Stimulated activated naive B cell treated with anti-CD40 and anti-IgM and Interleukin-4, amounts not matched to agents 10 μg/mL and 1 μg/mL and 100 μg/mL, for 72 hours (primary cell): ENCODE results near the gene AK5.
A peak's percentile ranks its signal among the peaks of the same experiment; 100 is the strongest.

ENCODE experiments used
- ATAC-seq, 2 donors: fragments of 150-1000 bp; cut with Tn5 transposase; replicated peaks; 2 replicates each; pipeline ENCODE4 v1.10.0; 2021; ENCODE audit warnings: moderate library complexity in 1 of 2
- DNase-seq: peaks from one replicate; pipeline ENCODE4 v3.0.0; 2021
- H3K27ac Mint-ChIP-seq: one replicate; pipeline ENCODE4 v1.8.0; 2022; ENCODE audit warnings: mild to moderate bottlenecking, mixed read lengths
- H3K27me3 Mint-ChIP-seq, 2 donors: one replicate each; pipeline ENCODE4 v1.8.0; 2022; ENCODE audit warnings: mixed read lengths in 2 of 2
- H3K36me3 Mint-ChIP-seq, 2 donors: one replicate each; pipeline ENCODE4 v1.8.0; 2022; ENCODE audit warnings: mixed read lengths in 2 of 2, mild to moderate bottlenecking in 1 of 2
- H3K4me1 Mint-ChIP-seq, 2 donors: one replicate each; pipeline ENCODE4 v1.8.0; 2022; ENCODE audit warnings: mixed read lengths in 2 of 2, mild to moderate bottlenecking in 1 of 2
- H3K4me3 Mint-ChIP-seq, 2 donors: one replicate each; pipeline ENCODE4 v1.8.0; 2022; ENCODE audit warnings: mild to moderate bottlenecking in 2 of 2, mixed read lengths in 2 of 2, moderate library complexity in 1 of 2
- H3K9me3 Mint-ChIP-seq, 2 donors: one replicate each; pipeline ENCODE4 v1.8.0; 2022; ENCODE audit warnings: mixed read lengths in 2 of 2, mild to moderate bottlenecking in 1 of 2

The AK5 gene

DNA sequence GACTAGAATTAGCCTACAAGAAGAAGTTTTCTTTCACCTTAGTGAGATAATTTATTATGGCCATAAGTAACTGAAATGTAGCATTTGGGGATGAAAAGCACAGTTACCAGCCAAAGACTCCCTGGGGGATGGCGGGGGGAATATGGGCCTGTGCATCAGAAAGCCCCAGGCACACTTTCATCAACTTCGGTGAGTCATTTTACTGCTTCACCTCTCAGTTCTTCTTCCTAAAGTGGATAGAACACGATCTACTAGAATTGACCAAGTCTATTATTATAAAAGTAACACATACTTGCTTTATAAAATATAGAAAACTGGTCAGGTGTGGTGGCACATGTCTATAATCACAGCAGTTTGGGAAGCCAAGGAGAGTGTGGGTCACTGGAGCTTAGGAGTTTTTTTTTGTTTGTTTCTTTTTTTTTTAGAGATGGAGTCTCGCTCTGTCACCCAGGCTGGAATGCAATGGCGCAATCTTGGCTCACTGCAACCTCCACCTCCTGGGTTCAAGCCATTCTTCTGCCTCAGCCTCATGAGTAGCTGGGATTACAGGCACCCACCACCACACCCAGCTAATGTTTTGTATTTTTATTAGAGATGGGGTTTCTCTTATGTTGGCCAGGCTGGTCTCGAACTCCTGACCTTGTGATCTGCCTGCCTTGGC is 258.8 kb downstream of the AK5 start:
- peaks cover 0 to 2% of the 10 kb centered on the region in 2 donors for H3K9me3 Mint-ChIP-seq
- H3K27ac Mint-ChIP-seq = peak overlapping the region; percentile 96
- peaks cover 24 to 36% of the 10 kb centered on the region in 2 donors for H3K4me1 Mint-ChIP-seq
- ATAC-seq (peak; percentile 88), DNase-seq (peak; percentile 56)
- H3K36me3 Mint-ChIP-seq = no peaks in the 10 kb centered on the region
- no peaks in the 10 kb centered on the region for H3K27me3 Mint-ChIP-seq
- peak overlapping the region; percentile 41 to 68 for H3K4me3 Mint-ChIP-seq

GRCh38 chr1:77541162-77541545 is 259.3 kb downstream of the AK5 start:
- no peaks in the 10 kb centered on the region for H3K36me3 Mint-ChIP-seq
- peaks cover 28 to 36% of the 10 kb centered on the region in 2 donors for H3K4me1 Mint-ChIP-seq
- peak; percentile 45 for DNase-seq
- peak; percentile 76 to 78 for ATAC-seq
- H3K27me3 Mint-ChIP-seq = no peaks in the 10 kb centered on the region
- H3K9me3 Mint-ChIP-seq = peaks cover 0 to 2% of the 10 kb centered on the region in 2 donors
- H3K27ac Mint-ChIP-seq = peak overlapping the region; percentile 96
- H3K4me3 Mint-ChIP-seq = peak overlapping the region; percentile 26 to 68

- Mint-ChIP-seq H3K9me3 (peaks cover 0 to 2% of the 10 kb centered on the region in 2 donors), H3K27me3 (no peaks in the 10 kb centered on the region), H3K27ac (no peak overlapping the region), H3K4me3 (no peak overlapping the region), H3K36me3 (no peaks in the 10 kb centered on the region), H3K4me1 (peaks cover 28 to 36% of the 10 kb centered on the region in 2 donors)
- ATAC-seq = no peak
- DNase-seq = no peak
Observed at GRCh38 chr1:77542813-77543420, 261.1 kb downstream of the AK5 start.

GRCh38 chr1:77543822-77544448 is 262.1 kb downstream of the AK5 start:
- Mint-ChIP-seq H3K4me3 (no peak overlapping the region), H3K27ac (no peak overlapping the region)

DNA sequence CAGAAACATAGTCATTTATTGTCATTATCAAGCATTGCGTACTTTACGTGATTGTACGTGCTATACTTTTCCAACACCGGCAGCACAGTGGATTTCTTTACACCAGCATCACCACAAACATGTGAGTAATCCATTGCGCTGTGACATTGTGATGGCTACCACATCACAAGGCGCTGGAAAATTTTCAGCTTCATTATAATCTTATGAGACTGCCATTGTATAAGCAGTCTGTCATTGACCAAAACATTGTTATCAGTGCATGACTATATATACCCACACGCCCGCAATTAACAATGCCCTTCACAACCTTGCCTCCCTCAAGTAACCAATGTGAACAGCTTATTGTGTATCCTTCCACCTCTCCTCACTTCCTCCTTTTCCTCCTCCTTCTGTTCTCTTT is 263.0 kb downstream of the AK5 start:
- DNase-seq (no peak), ATAC-seq (no peak)
- peaks cover 19 to 25% of the 10 kb centered on the region in 2 donors for H3K4me1 Mint-ChIP-seq
- no peak overlapping the region for H3K4me3 Mint-ChIP-seq
- no peak overlapping the region for H3K27ac Mint-ChIP-seq
- H3K27me3 Mint-ChIP-seq = no peaks in the 10 kb centered on the region
- no peaks in the 10 kb centered on the region for H3K36me3 Mint-ChIP-seq
- peaks cover 0 to 2% of the 10 kb centered on the region in 2 donors for H3K9me3 Mint-ChIP-seq

More at GRCh38 chr1:77543822-77544448, 262.1 kb downstream of the AK5 start:
- Mint-ChIP-seq H3K4me1 (peaks cover 26 to 34% of the 10 kb centered on the region in 2 donors), H3K9me3 (peaks cover 0 to 2% of the 10 kb centered on the region in 2 donors), H3K27me3 (no peaks in the 10 kb centered on the region), H3K36me3 (no peaks in the 10 kb centered on the region)
- DNase-seq = no peak
- ATAC-seq = no peak

- no peak for DNase-seq
- ATAC-seq = no peak
- Mint-ChIP-seq H3K9me3 (peaks cover 0 to 2% of the 10 kb centered on the region in 2 donors), H3K4me3 (no peak overlapping the region), H3K36me3 (no peaks in the 10 kb centered on the region), H3K27me3 (peaks cover 0 to under 1% of the 10 kb centered on the region in 2 donors), H3K4me1 (peaks cover 11 to 14% of the 10 kb centered on the region in 2 donors), H3K27ac (no peak overlapping the region)
Observed at GRCh38 chr1:77545970-77546369, 264.2 kb downstream of the AK5 start.

DNA sequence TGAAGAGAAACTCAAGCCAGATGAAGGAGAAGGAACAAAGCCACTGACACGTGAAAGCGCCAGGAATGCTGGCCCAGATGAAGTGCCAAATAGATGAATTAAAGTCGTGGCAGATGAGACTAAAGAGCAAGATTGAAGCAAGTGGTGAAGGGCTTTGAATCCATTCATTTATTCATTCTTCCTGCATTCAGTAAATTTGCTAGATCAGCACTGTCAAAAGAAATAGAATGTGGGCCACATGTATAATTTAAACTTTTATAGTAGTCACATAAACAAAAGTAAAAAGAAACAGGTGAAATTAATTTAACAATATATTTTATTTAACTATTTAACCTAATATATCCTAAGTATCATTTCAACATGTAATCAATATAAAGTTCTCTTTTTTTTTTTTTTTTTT is 265.1 kb downstream of the AK5 start:
- Mint-ChIP-seq H3K27me3 (peaks cover 0 to 3% of the 10 kb centered on the region in 2 donors), H3K36me3 (no peaks in the 10 kb centered on the region), H3K4me1 (peaks cover 3 to 4% of the 10 kb centered on the region in 2 donors), H3K4me3 (no peak overlapping the region), H3K9me3 (peaks cover 0 to 2% of the 10 kb centered on the region in 2 donors), H3K27ac (no peak overlapping the region)
- no peak for DNase-seq
- ATAC-seq = no peak

DNA sequence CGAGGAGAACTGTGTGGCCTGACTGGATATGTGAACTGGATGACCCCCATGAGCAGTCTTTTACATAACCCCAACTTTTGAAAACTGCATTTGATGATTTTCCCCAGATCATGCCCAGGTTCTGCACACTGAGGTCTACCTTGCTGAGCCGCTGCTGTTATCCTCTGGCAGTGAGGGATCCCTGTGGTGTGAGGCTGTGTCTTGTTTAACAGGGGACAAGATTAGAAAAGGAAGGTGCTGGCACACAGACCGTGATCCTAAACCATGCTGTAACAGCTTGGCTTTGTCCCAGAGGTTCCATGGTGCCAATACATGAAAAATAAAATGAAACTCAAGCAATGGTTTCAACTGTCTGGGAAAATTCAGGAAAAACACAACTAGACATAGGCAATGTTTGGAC is 266.5 kb downstream of the AK5 start:
- no peak overlapping the region for H3K27ac Mint-ChIP-seq
- H3K36me3 Mint-ChIP-seq = no peaks in the 10 kb centered on the region

GRCh38 chr1:77550135-77550534 is 268.3 kb downstream of the AK5 start:
- H3K4me1 Mint-ChIP-seq = peaks cover 0 to 3% of the 10 kb centered on the region in 2 donors
- H3K27me3 Mint-ChIP-seq = peaks cover 0 to 3% of the 10 kb centered on the region in 2 donors
- H3K27ac Mint-ChIP-seq = no peak overlapping the region
- ATAC-seq (no peak), DNase-seq (no peak)
- H3K36me3 Mint-ChIP-seq = no peaks in the 10 kb centered on the region
- H3K9me3 Mint-ChIP-seq = peaks cover 0 to under 1% of the 10 kb centered on the region in 2 donors
- no peak overlapping the region for H3K4me3 Mint-ChIP-seq

More for the DNA sequence above, 266.5 kb downstream of the AK5 start:
- peaks cover 0 to 2% of the 10 kb centered on the region in 2 donors for H3K9me3 Mint-ChIP-seq
- H3K4me3 Mint-ChIP-seq = no peak overlapping the region
- peaks cover 0 to 3% of the 10 kb centered on the region in 2 donors for H3K27me3 Mint-ChIP-seq
- H3K4me1 Mint-ChIP-seq = peaks cover 0 to 3% of the 10 kb centered on the region in 2 donors
- no peak for DNase-seq
- ATAC-seq = no peak

DNA sequence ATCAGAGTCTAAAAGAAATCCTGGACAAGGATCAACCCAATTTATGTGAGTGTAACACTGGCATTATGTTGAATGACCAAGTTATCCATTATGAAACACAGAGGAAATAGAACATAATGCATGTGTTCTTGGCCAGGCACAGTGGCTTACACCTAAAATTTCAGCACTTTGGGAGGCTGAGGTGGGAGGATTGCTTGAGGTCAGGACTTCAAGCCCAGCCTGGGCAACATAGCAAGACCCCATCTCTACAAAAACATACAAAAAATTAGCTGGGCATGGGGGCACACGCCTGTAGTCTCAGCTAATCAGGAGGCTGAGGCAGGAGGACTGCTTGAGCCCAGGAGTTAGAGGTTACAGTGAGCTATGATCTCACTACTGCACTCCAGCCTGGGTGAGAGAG is 270.8 kb downstream of the AK5 start:
- Mint-ChIP-seq H3K36me3 (no peaks in the 10 kb centered on the region), H3K4me1 (peaks cover 0 to 1% of the 10 kb centered on the region in 2 donors), H3K27me3 (peaks cover 0 to 3% of the 10 kb centered on the region in 2 donors), H3K9me3 (no peaks in the 10 kb centered on the region), H3K27ac (no peak overlapping the region), H3K4me3 (no peak overlapping the region)
- DNase-seq (no peak), ATAC-seq (no peak)

- DNase-seq (no peak), ATAC-seq (no peak)
- Mint-ChIP-seq H3K4me1 (peaks cover 0 to 1% of the 10 kb centered on the region in 2 donors), H3K4me3 (no peak overlapping the region), H3K9me3 (no peaks in the 10 kb centered on the region), H3K36me3 (peaks cover 3 to 5% of the 10 kb centered on the region in 2 donors), H3K27me3 (peaks cover 0 to 3% of the 10 kb centered on the region in 2 donors), H3K27ac (no peak overlapping the region)
Observed at GRCh38 chr1:77553568-77554291, 271.9 kb downstream of the AK5 start.

- no peak overlapping the region for H3K27ac Mint-ChIP-seq
- peaks cover 0 to 1% of the 10 kb centered on the region in 2 donors for H3K4me1 Mint-ChIP-seq
- peaks cover 0 to 3% of the 10 kb centered on the region in 2 donors for H3K27me3 Mint-ChIP-seq
- H3K4me3 Mint-ChIP-seq = no peak overlapping the region
- DNase-seq (no peak), ATAC-seq (no peak)
- H3K9me3 Mint-ChIP-seq = no peaks in the 10 kb centered on the region
- H3K36me3 Mint-ChIP-seq = peaks cover 7 to 16% of the 10 kb centered on the region in 2 donors
Observed at GRCh38 chr1:77556045-77556444, 274.2 kb downstream of the AK5 start.

DNA sequence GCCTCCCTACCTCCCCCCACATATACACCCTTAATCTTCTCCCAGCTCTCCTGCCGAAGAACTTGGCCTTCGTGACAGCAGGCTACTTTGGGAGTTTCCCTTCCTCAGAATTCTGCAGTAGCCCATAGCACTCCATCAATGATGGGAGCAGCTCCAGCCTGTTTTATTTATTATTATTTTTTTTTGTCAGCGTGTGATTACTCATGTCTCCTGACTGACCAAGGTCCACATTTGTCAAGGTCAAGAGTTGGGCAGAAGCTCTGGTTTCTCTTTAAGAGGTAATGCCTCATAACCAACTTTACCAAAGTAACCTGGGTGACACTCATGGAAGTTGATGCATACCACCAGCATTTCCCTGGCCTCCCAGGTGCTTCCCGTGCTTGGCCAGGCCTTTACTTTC is 275.2 kb downstream of the AK5 start:
- Mint-ChIP-seq H3K36me3 (peaks cover 12 to 25% of the 10 kb centered on the region in 2 donors), H3K4me1 (peaks cover 0 to 1% of the 10 kb centered on the region in 2 donors), H3K4me3 (no peak overlapping the region), H3K27ac (no peak overlapping the region), H3K27me3 (no peaks in the 10 kb centered on the region), H3K9me3 (no peaks in the 10 kb centered on the region)
- DNase-seq (no peak), ATAC-seq (no peak)

DNA sequence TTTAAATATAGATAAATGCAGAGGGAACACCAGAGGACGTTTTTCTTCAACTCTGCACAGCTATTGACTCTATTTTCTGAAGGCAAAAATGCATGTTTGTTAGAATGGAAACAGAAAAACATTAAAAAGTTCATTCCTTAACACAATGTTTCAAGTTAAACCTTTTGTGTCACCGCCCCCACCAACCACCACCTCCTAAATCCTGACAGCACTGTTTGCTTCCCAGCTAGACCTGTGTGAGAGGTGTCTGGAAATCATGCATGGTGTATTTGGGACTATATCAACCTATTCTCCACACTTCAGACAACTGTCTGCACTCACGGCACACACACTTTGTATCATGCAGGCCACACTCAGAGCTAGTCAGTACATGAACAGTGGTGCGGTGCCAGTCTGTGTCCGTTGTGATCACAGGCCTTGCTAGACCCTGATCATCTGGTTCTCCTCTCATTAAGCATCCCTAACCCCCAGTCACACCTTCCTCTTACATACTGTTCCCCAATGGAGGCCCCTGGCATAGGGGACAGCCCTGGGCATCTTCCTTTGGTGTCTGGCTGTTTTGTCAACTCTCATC is 276.9 kb downstream of the AK5 start:
- peaks cover 0 to 1% of the 10 kb centered on the region in 2 donors for H3K4me1 Mint-ChIP-seq
- ATAC-seq (no peak), DNase-seq (no peak)
- H3K9me3 Mint-ChIP-seq = no peaks in the 10 kb centered on the region
- peak overlapping the region; percentile 74 for H3K27ac Mint-ChIP-seq
- no peak overlapping the region for H3K4me3 Mint-ChIP-seq
- no peaks in the 10 kb centered on the region for H3K27me3 Mint-ChIP-seq
- peaks cover 17 to 30% of the 10 kb centered on the region in 2 donors for H3K36me3 Mint-ChIP-seq
